GM12874 (cell line): ENCODE measurements around the gene LRRC70.

ENCODE experiments used
- TF ChIP-seq, protein P1 (sequence below): IDR thresholded peaks from 2 replicates; pipeline ENCODE4 v1.5.1; 2011; ENCODE audit warnings: low read depth, mild to moderate bottlenecking, control low read depth, low read length, moderate library complexity; ENCODE audit not compliant: insufficient read depth

LRRC70 gene, protein sequence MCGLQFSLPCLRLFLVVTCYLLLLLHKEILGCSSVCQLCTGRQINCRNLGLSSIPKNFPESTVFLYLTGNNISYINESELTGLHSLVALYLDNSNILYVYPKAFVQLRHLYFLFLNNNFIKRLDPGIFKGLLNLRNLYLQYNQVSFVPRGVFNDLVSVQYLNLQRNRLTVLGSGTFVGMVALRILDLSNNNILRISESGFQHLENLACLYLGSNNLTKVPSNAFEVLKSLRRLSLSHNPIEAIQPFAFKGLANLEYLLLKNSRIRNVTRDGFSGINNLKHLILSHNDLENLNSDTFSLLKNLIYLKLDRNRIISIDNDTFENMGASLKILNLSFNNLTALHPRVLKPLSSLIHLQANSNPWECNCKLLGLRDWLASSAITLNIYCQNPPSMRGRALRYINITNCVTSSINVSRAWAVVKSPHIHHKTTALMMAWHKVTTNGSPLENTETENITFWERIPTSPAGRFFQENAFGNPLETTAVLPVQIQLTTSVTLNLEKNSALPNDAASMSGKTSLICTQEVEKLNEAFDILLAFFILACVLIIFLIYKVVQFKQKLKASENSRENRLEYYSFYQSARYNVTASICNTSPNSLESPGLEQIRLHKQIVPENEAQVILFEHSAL

GRCh38 chr5:62578540-62578939, at the start of gene LRRC70:
Gene LRRC70 (plus strand): TSS chr5:62578819. CDS start chr5:62579439, 620 bp downstream.
- TF ChIP-seq, protein P1, sequence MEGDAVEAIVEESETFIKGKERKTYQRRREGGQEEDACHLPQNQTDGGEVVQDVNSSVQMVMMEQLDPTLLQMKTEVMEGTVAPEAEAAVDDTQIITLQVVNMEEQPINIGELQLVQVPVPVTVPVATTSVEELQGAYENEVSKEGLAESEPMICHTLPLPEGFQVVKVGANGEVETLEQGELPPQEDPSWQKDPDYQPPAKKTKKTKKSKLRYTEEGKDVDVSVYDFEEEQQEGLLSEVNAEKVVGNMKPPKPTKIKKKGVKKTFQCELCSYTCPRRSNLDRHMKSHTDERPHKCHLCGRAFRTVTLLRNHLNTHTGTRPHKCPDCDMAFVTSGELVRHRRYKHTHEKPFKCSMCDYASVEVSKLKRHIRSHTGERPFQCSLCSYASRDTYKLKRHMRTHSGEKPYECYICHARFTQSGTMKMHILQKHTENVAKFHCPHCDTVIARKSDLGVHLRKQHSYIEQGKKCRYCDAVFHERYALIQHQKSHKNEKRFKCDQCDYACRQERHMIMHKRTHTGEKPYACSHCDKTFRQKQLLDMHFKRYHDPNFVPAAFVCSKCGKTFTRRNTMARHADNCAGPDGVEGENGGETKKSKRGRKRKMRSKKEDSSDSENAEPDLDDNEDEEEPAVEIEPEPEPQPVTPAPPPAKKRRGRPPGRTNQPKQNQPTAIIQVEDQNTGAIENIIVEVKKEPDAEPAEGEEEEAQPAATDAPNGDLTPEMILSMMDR: no peak

- TF ChIP-seq, protein P1: no peak
These were observed 45.0 kb upstream of the LRRC70 start for GRCh38 chr5:62533597-62533996.

GRCh38 chr5:62534461-62535236, 44.0 kb upstream of the LRRC70 start:
- TF ChIP-seq, protein P1: no peak

DNA sequence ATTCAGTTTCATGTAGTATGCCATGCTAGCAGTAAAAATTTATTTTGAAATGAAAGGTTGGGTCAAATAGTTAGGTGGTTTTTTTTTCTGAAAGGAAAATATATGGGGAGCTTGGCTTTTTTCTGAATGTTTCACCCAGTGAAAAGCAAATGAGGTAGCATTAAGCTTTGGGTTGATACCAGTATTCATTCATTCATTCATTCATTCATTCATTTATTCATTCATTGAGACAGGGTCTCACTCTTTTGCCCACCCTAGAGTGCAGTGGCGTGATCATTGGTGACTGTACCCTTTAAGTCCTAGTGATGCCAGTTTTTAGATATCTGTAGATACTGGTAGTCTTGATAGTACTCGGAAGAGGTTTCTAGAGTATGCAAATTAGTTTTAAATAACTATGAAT, 42.4 kb upstream of the LRRC70 start:
- TF ChIP-seq, protein P1: no peak

DNA sequence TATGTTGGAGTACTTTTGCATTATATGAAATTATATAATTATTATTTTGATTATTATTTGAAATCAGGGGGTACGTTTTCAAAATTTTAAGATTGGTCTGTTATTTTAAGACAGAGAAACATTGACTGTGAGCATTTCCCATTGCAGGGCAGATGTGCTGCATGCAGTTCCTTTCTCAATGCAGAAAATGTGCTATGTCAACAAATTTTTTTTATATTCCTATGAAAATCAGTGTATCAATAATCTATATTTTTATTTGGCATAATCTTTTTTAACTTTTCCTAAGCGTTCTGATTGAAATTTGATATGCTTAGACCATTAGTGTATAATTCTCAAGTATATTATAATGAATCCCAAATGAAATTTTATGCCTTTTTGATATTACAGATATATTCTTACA, 41.8 kb upstream of the LRRC70 start:
- TF ChIP-seq, protein P1: no peak

DNA sequence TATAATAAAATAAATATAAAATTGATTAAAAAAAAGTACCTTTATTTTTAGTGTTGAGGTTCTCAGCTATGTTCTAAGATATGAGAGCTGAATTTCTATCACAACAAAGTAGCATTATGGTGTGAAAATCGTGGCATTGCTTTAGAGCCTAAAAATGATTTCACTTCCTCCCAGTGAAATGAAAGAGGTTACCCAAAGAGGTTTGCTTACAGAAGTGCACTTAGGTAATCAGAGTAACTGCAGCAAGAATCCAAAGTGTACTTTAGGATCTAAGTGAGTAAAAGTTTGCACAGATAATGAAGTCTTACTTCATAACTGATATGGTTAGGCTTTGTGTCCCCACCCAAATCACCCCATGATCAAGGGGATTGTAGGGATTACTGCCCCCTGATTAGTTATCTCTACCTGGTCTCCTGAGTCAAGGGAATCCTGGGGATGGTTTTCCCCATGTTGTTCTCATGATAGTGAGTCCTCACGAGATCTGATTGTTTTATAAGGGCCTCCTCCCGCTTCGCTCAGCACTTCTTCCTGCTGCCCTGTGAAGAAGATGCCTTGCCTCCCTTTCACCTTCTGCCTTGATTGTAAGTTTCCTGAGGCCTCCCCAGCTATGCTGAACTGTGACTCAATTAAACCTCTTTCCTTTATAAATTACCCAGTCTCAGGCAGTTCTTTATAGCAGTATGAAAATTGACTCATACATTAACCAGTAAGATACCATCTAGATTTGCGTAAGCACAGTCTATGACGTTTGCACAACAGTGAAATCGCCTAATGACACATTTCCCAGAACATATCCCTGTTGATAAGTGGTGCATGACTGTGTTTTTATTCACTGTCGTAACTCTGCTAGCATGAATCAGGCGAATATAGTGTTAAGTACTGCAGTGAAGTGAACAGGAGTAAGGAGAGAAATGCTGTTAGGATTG, 40.3 kb upstream of the LRRC70 start:
- TF ChIP-seq, protein P1: no peak
